GM12878 (cell line): Measurements from ENCODE around the gene LRRIQ1. TPM values are rescaled to one million over a fixed set of nuclear protein-coding genes. Genes with fewer than 3 reads are reported as not detected.
"Not testable (repeated sequence)": the region's sequence is repeated elsewhere in the genome, so short reads cannot be mapped to it uniquely, and the experiment has no call there.

ENCODE experiments used
- ATAC-seq: fragments of 200-7000 bp; cut with Tn5 transposase; 3 replicates; pipeline ENCODE4 v1.9.1; 2020; ENCODE audit warnings: mild to moderate bottlenecking, moderate library complexity
- BruUV-seq: library from RNA; stranded (reverse); fragments of 400-500 nt; replicated peaks from 2 replicates; lab custom pipeline; 2021; lab: Mats Ljungman, UMichigan
- CTCF ChIA-PET: fragments of 300-600 bp; sonication (Branson Sonifier 250); formaldehyde crosslinking; extraction: SDS; loops from one replicate; lab custom pipeline; 2021; ENCODE audit warnings: inconsistent platforms; lab: Yijun Ruan, JAX
- POLR2A ChIA-PET: fragments of 350-600 bp; formaldehyde crosslinking; extraction: SDS; loops from one replicate; lab custom pipeline; 2021; ENCODE audit warnings: inconsistent platforms; lab: Charles Lee
- RAD21 ChIA-PET: fragments of 300-600 bp; sonication (Branson Sonifier 250); formaldehyde crosslinking; loops from one replicate; lab custom pipeline; 2023; ENCODE audit warnings: antibody characterized with exemption; ENCODE audit not compliant: unreplicated experiment; lab: Charles Lee
- SMC1A ChIA-PET: fragments of 300-600 bp; sonication (Branson Sonifier 250); formaldehyde crosslinking; loops from one replicate; lab custom pipeline; 2023; ENCODE audit not compliant: unreplicated experiment, uncharacterized antibody; lab: Charles Lee
- DNase-seq: peaks from one replicate; pipeline ENCODE4 v3.0.0-alpha.2; 2011; ENCODE audit warnings: low read depth, low spot score
- FAIRE-seq: peaks from 3 replicates; lab custom pipeline; 2011; peaks lifted over from hg19 to GRCh38; lab: Jason Lieb, UNC
- H2AFZ ChIP-seq: 2 replicates; pipeline ENCODE4 v1.6.0; 2011; ENCODE audit warnings: low read depth, low read length, control low read depth; ENCODE audit not compliant: control insufficient read depth
- H3K27ac ChIP-seq: 2 replicates; pipeline ENCODE4 v1.5.1; 2011; ENCODE audit warnings: control low read depth; ENCODE audit not compliant: control insufficient read depth, insufficient read depth
- H3K27me3 ChIP-seq, 2 experiments: replicated peaks in 1 of 2; 2 replicates each; pipeline versions ENCODE4 v1.6.0 to v1.6.1; 2011; ENCODE audit warnings: low read length in 1 of 2; ENCODE audit not compliant: control insufficient read depth in 2 of 2, insufficient read depth in 2 of 2
- H3K36me3 ChIP-seq, 2 experiments: 2 replicates each; pipeline ENCODE4 v1.5.1; 2011; ENCODE audit warnings: low read length in 1 of 2; ENCODE audit not compliant: control insufficient read depth in 2 of 2, insufficient read depth in 2 of 2
- H3K4me1 ChIP-seq: 2 replicates; pipeline ENCODE4 v1.6.1; 2011; ENCODE audit warnings: mild to moderate bottlenecking, low read length, moderate library complexity, mixed read lengths; ENCODE audit not compliant: control insufficient read depth, insufficient read depth
- H3K4me2 ChIP-seq: 2 replicates; pipeline ENCODE4 v1.6.0; 2011; ENCODE audit warnings: control low read depth; ENCODE audit not compliant: control insufficient read depth, insufficient read depth
- H3K4me3 ChIP-seq: fragments of 200-600 bp; sonication (generic); 2 replicates; pipeline ENCODE4 v1.5.1; 2016
- H3K79me2 ChIP-seq: 2 replicates; pipeline ENCODE4 v1.6.0; 2011; ENCODE audit warnings: low read length; ENCODE audit not compliant: control insufficient read depth, insufficient read depth
- H3K9ac ChIP-seq: 2 replicates; pipeline ENCODE4 v1.8.0; 2011; ENCODE audit warnings: low read length, control low read depth, mixed read lengths; ENCODE audit not compliant: control insufficient read depth, insufficient read depth
- H3K9me3 ChIP-seq: replicated peaks from 3 replicates; pipeline ENCODE4 v1.5.1; 2011; ENCODE audit warnings: mild to moderate bottlenecking, low read length; ENCODE audit not compliant: control insufficient read depth, insufficient read depth
- H4K20me1 ChIP-seq: 2 replicates; pipeline ENCODE4 v1.6.0; 2011; ENCODE audit not compliant: control insufficient read depth, insufficient read depth
- DPF2 ChIP-seq: fragments of 450-650 bp; IDR thresholded peaks from 2 replicates; pipeline ENCODE4 v1.6.1; 2017; ENCODE audit warnings: mild to moderate bottlenecking
- GATAD2B ChIP-seq: fragments of 450-650 bp; conservative IDR thresholded peaks from 2 replicates; pipeline ENCODE4 v1.6.1; 2017; ENCODE audit warnings: low read depth, mild to moderate bottlenecking, moderate library complexity
- KDM1A ChIP-seq: fragments of 200-600 bp; sonication (generic); IDR thresholded peaks from 2 replicates; pipeline ENCODE4 v1.6.1; 2016; ENCODE audit warnings: borderline replicate concordance
- LARP7 ChIP-seq: fragments of 450-650 bp; IDR thresholded peaks from 2 replicates; pipeline ENCODE4 v1.6.1; 2017; ENCODE audit warnings: mild to moderate bottlenecking
- NBN ChIP-seq: fragments of 450-650 bp; IDR thresholded peaks from 2 replicates; pipeline ENCODE4 v1.6.1; 2016
- PBX3 ChIP-seq: IDR thresholded peaks from 2 replicates; pipeline ENCODE4 v1.6.1; 2011; ENCODE audit warnings: mild to moderate bottlenecking, low read depth, low read length, moderate library complexity; ENCODE audit not compliant: insufficient replicate concordance
- SREBF1 ChIP-seq: IDR thresholded peaks from 2 replicates; pipeline ENCODE4 v1.6.1; 2012; ENCODE audit warnings: mild to moderate bottlenecking, low read length
- SRF ChIP-seq, 2 experiments: IDR thresholded peaks; 2 replicates each; pipeline ENCODE4 v1.6.1; 2011; ENCODE audit warnings: low read depth in 2 of 2, low read length in 2 of 2, mild to moderate bottlenecking in 1 of 2, moderate library complexity in 1 of 2
- SUPT20H ChIP-seq: IDR thresholded peaks from 2 replicates; pipeline ENCODE4 v1.6.1; 2011; ENCODE audit warnings: low read depth, mild to moderate bottlenecking, low read length, moderate library complexity, borderline replicate concordance; ENCODE audit not compliant: control insufficient read depth
- TARDBP ChIP-seq: IDR thresholded peaks from 2 replicates; pipeline ENCODE4 v1.6.1; 2016; ENCODE audit warnings: borderline replicate concordance
- USF1 ChIP-seq: IDR thresholded peaks from 2 replicates; pipeline ENCODE4 v1.6.1; 2011; ENCODE audit warnings: borderline replicate concordance, low read depth, mild to moderate bottlenecking, moderate library complexity, mixed read lengths, low read length; ENCODE audit not compliant: insufficient read depth; ENCODE audit errors: extremely low read length
- YBX1 ChIP-seq: fragments of 450-650 bp; IDR thresholded peaks from 2 replicates; pipeline ENCODE4 v1.6.1; 2016; ENCODE audit warnings: antibody characterized with exemption
- ZNF687 ChIP-seq: fragments of 450-650 bp; IDR thresholded peaks from 2 replicates; pipeline ENCODE4 v1.6.1; 2017; ENCODE audit warnings: mild to moderate bottlenecking, moderate library complexity
- WGBS: methylation state at CpG from one replicate; pipeline ENCODE4 v1.1.6; 2016; ENCODE audit warnings: low lambda C conversion rate; ENCODE audit not compliant: insufficient replicate concordance, insufficient coverage; ENCODE audit errors: missing lambda C conversion rate; 5-methylcytosine and 5-hydroxymethylcytosine counted together
- in situ Hi-C: fragments of 300-500 bp; cut with MboI; formaldehyde crosslinking; loops from 9 replicates; pipeline ENCODE4 v1.14.3; 2018; ENCODE audit warnings: mixed read lengths
- intact Hi-C: fragments of 100-400 bp; cut with micrococcal nuclease; formaldehyde crosslinking; loops from one replicate; pipeline ENCODE4 v1.14.2; 2022; ENCODE audit not compliant: unreplicated experiment
- polyA plus RNA-seq, 11 experiments: library from polyadenylated mRNA; depleted of rRNA in 4 of 11; unstranded in 6 of 11; stranded (reverse) in 5 of 11; fragments of >200 nt; fragmentation: Nextera tagmentation in 4 of 11; fragmentation: Illumina TruSeq in 1 of 11; extraction: Ambion mirVana in 4 of 11; extraction: Trizol in 1 of 11; gene quantifications; 1 replicate in 1 of 11; 2 replicates in 10 of 11; pipeline versions ENCODE4 v1.2.1 to v1.2.3, GENCODE V29; 2011 to 2016; ENCODE audit warnings: inconsistent platforms in 2 of 11, missing spikeins in 2 of 11, low read depth in 1 of 11
- total RNA-seq, 4 experiments: library from RNA; depleted of rRNA in 3 of 4; stranded (reverse); fragments of >200 nt in 3 of 4; fragmentation: Illumina TruSeq in 1 of 4; extraction: Trizol in 1 of 4; gene quantifications; 2 replicates each; pipeline versions ENCODE4 v1.2.1 to v1.2.3, GENCODE V29; 2013 to 2021

LRRIQ1 gene
- total and polyA plus RNA-seq, 10 of the 15 experiments (the other 5 are each of a cell fraction or from before 2014, with no cell fraction given), result 0.14 to 0.45 (median 0.37) TPM; not detected in 4

GRCh38 chr12:85206543-85206942 is 170.4 kb downstream of the LRRIQ1 start:
- no peaks in the 10 kb centered on the region; the same call in 2 of the 3 replicates for H3K9me3 ChIP-seq
- no peak overlapping the region for H3K4me3 ChIP-seq
- no peak overlapping the region for H3K4me2 ChIP-seq
- H3K27me3 ChIP-seq, result no peaks in the 10 kb centered on the region
- no peak overlapping the region for H2AFZ ChIP-seq
- no peak for TF ChIP-seq ZNF687
- TF ChIP-seq DPF2, result no peak
- TF ChIP-seq KDM1A, result no peak
- TF ChIP-seq NBN, result no peak
- TF ChIP-seq SUPT20H, result no peak
- TF ChIP-seq GATAD2B, result no peak
- TF ChIP-seq YBX1, result no peak
- no peak for TF ChIP-seq TARDBP
- no peak for TF ChIP-seq SREBF1
- TF ChIP-seq SRF (IDR thresholded peaks at IDR 0.05; ENCODE audit: low read depth in 2 of 2, low read length in 2 of 2), result no peak
- no peak for TF ChIP-seq LARP7
- no peak for TF ChIP-seq PBX3
- no peak for TF ChIP-seq USF1
- WGBS, result 17% methylated on average over 4 of the region's 4 CpGs
- DNase-seq (no peak), ATAC-seq (no peak), FAIRE-seq (no peak)
- RAD21 ChIA-PET, result no interaction called here
- no peak overlapping the region for H3K27ac ChIP-seq
- no peak overlapping the region for H3K9ac ChIP-seq
- H3K4me1 ChIP-seq, result no peaks in the 10 kb centered on the region
- BruUV-seq, result no TSS peak
- no peaks in the 10 kb centered on the region for H3K36me3 ChIP-seq
- no peaks in the 10 kb centered on the region for H3K79me2 ChIP-seq
- intact Hi-C loops, result no loop called here
- no peaks in the 10 kb centered on the region for H4K20me1 ChIP-seq
- SMC1A ChIA-PET, result no interaction called here
- POLR2A ChIA-PET, result no interaction called here
- CTCF ChIA-PET, result no interaction called here
- in situ Hi-C loops, result no loop called here

- ATAC-seq, BruUV-seq, H3K27me3 ChIP-seq, FAIRE-seq, intact Hi-C loops, H3K4me1 ChIP-seq, H4K20me1 ChIP-seq, in situ Hi-C loops, H3K4me2 ChIP-seq, DNase-seq, H3K9me3 ChIP-seq, H3K4me3 ChIP-seq, RAD21 ChIA-PET, H3K79me2 ChIP-seq, H3K27ac ChIP-seq, H2AFZ ChIP-seq, POLR2A ChIA-PET, CTCF ChIA-PET, SMC1A ChIA-PET, H3K36me3 ChIP-seq, H3K9ac ChIP-seq: not testable (repeated sequence)
- WGBS, result 47% methylated on average over 1 of the region's 1 CpG
These were observed 188.2 kb downstream of the LRRIQ1 start for GRCh38 chr12:85224339-85224738.
